Fibroblast of peridontal ligament (primary cell): Measurements from ENCODE around the gene ALK.
"Not testable (repeated sequence)": the region's sequence is repeated elsewhere in the genome, so short reads cannot be mapped to it uniquely, and the experiment has no call there.

Experiments
- DNase-seq: peaks from one replicate; pipeline ENCODE4 v3.0.0-alpha.2; 2010; ENCODE audit errors: extremely low read depth

The ALK gene

DNA sequence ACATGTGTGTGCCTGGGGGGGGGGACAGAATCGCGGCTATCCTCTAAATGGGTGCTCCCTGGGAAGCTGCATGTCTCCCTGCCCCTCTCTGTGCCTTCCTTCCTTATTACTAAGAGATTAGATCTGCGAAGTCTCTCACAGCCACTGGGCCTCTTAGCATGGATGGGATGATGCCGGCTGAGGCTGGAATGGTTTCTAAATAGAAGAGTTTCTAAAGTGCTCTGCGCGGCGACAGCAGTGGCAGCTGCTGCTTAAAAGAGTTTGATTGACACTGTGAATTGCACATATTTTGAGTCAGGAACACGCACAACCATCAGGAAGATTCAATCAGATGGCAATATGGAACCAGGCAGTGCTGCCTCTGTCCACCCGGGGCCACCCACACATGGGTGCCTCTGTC, 642.4 kb downstream of the ALK start:
- no peak for DNase-seq

DNA sequence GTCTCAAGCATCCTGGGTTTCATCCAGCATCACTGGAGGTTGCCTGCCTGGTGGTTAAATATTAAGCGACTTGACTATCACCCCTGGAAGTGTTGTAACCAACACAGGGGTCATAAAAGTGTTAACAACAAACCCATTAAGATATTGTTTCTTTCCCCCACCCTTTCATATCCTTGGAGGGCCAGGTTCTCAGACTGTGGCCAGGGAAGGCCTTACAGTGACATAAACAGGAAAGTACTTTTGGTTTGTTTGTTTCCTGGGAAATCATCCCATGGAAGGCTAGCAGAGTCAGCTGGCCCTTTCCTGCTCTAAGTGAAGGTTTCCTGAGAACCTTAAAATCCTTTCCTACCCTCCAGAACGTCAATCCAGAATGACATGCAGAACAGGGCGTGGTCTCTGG, 645.2 kb downstream of the ALK start:
- no peak for DNase-seq

DNA sequence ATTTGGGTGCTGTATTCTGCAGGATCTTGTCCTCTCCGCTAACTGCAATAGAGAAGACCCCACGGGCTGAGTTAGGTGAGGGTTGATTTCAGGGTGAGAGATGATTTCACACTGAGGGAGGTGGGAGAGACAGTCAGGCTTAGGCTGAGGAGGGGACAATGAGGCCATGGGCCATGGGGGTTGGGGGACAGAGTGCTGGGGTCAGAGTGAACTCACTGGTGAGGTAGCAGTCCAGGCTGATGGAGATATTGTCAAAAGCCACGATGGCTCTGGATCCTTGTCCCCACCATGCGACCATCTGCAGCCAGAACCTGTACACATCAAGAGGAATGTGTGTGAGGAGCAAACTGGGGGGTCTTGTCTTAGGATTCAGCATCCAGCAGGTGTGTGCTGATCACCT, 646.2 kb downstream of the ALK start:
- no peak for DNase-seq

DNA sequence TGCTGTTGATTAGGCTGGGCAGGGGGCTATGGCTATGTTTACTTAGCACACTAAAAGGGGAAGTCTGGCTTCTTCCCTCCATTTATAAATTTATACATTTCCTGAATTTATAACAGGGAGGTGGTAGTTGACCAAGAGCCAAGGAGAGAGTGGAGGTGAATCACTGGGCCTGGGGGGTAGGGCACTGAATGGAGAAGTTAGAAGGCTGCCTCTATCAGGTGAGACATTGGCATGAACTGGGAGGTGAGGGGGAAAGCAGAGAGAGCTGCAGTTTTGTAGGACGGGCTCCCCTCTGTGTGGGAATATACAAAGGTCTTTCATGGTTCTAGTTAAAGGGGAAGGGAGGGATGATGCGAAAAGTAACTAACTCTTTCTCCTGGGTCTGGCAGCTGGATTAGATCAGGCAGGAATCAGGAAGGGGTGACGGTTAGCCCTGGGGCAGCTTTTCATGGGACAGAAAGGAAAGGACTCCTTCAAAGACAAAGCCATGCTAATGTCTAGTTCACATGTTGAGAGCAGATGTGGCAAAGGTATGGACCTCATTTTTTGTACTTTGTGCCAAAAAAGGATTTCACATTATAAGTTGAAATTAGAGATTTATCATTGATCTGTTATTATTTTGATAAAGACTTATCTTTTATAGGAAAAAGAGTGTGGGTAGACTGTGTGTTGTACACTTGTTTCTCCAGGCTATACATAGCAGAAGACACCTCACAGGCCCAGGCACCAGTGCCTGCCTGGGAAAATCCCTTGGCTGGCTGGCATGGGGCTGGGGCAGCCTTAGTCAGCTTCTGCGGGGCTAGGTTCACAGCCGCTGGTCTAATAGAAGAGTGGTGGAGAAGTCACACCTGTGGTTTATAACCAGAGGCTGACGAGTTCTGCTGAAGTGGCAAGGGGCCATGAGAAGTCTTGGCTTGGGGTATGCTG, 647.4 kb downstream of the ALK start:
- DNase-seq, result no peak

DNA sequence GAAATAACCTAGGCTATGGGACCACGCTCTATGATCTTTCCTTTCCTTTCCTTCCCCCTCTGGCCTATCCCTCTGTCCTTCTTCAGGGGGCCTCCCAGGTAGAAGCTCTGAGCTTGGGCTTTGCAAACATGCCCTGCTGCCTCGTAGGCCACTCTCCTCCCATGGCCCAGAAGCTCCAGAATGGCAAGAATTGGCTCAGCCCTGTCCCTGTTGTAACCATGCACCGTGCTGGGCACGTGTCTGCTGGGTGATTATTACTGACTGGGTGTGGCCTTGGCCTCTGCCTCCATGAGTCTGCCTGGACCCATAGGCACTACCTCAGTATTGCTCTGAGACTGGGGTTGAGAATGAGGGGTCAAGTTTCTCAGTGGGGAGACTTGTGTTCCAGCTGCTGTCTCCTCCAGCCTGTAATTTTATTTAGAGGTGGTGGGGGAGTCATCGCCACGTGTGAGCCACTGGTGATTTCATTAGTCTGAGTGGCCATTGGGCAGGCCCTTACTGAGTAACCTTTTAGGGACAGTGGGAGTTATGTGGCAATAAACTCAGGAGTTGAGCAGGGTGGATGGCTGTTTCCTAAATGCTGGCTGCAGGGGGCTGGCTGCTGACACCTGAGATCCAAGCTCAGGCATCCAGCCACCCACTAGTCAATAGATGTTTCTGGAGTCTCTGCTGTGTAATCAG, 648.2 kb downstream of the ALK start:
- no peak for DNase-seq

DNA sequence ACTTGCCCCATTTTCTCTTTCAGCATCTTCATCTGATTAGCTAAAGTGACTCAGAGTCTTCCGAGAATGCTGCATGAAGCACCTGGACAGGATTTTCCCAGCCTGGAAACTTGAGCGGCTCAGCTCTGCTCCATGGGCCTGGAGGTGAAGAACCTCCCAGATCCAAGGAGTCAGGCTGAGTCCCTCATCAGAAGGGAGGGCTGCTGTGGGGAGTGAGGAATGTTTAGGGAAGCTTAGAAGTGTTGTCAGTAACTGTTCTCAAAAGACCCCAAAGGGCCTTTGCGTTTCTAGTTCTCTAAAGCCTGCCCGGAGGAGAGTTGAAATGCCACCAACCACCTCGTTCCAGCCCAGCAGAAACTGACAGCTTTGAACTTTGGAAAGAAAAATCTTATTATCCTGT, 649.1 kb downstream of the ALK start:
- no peak for DNase-seq

DNA sequence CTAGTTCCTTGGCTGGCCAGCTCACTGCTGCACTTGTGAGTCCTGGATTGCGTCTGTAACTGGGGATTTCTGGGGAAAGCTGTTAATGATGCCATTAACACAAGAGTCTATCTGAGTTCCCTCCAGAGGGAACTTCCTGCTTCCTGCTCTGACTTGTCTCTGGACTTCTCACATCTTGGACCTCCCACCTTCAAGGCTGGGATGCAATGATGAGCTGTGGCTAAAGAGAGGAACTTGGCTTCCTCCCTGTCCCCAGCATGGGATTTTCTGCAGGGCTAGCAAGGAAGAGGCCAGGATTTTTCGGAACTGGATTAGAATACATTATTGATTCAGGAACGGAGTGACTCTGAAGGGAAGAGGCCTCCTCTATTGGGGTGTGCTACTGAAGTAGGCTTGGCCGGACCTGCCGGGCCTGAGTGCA, 650.7 kb downstream of the ALK start:
- DNase-seq, result no peak

- DNase-seq, result no peak
These were observed 651.6 kb downstream of the ALK start for GRCh38 chr2:29269765-29270109.

DNA sequence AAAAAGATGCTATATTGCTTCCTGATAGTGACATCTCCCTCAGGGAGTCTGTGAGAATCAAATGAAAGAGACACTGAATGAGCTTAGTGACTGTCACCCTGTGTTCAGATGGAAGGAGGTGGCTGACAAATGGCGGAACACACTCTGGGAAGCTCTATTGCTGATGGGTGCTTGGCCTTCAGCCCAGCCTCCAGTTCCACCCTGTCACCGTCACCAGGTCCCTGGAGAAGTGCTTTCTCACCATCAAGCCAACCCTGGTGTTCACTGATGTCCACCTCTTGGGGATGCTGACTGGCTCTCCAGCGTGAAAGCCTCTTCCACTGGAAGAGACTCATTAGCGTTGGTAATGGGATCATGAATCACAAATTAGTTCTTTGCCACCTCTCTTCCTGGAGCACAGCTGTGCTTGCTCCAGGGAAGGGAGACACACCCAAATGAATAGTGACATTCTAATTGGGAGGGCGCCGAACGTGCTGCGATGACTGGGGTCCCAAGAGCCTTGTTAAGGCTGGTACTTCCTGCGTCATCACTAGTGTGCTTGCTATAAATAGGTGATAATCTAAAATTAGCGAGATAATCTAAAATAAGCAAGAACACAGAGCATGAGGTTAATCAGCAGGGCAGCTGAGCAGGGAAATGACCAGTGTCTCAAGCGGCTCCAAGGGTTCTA, 652.2 kb downstream of the ALK start:
- no peak for DNase-seq

DNA sequence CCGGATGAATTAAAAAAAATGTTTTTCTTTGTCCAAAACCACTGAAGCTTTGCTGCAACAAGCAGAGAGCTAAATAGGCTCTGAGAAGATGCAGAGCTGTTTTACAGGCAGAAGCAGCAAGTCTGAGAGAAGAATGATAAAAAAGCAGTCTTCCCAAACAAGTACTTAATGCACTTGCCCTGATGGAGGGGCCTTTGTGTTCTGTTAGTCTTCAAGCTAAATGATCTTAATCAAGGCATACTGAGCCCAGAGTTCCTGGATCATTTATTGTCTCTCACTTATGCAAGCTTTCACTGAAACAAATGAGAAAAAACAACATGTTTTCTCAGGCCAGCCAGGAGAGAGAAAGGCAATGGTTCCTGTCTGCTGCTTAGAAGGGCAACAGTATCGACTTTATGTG, 653.7 kb downstream of the ALK start:
- DNase-seq, result no peak

GRCh38 chr2:29263886-29264285, 657.5 kb downstream of the ALK start:
- no peak for DNase-seq

DNA sequence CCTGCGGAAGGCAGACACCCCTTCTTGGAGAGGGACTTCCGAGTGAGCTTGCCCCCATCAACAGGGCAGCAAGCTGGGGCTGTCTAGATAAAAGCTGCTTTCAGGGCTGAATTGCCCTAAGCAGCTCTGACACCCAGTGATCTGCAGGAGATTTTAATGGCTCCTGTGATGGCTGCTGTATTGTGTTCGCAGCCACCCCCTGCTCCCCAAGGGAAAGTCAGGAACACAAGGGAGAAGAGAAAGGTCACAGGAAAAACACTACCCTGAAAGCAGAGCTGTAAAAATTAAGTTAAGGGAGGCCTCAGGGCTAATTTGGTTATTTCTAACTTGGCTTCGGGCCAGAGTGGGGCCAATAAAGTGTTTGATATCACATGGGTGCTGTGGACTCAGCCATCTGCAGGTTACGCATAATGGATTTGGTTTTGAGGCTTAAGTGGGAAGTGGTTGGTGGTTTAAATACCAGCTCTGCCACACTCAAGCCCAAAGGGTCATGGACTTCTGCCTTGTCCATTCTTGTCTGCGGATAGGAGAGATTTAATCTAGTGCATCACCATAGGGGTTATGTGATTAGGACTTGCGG, 658.6 kb downstream of the ALK start:
- DNase-seq, result no peak

GRCh38 chr2:29261003-29261402, 660.4 kb downstream of the ALK start:
- DNase-seq, result no peak

DNA sequence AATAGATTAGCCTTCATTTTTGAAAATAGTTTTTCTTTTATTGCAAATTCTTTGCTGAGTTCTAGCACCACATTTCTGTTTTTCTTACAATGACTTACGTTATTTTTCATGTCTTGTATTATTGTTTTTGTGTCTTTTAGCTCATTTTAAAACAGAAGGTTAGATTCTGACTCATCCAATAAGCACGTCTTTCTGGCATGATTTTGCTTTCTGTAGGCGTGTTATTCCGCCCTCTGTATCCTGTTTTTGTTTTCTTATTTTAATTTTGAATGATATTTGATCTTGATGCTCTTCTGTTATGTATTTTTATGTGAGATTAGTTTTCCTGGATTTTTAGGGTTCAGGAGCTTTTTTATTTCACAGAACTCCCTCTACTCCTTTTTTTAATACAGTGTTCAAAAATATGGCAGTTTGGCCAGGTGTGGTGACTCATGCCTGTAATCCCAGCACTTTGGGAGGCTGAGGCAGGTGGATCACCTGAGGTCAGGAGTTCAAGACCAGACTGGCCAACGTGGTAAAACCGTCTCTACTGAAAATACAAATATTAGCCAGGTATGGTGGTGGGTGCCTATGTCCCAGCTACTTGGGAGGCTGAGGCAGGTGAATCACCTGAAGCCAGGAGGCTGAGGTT, 661.1 kb downstream of the ALK start:
- peak; percentile 13 for DNase-seq

GRCh38 chr2:29259221-29259620, 662.2 kb downstream of the ALK start:
- DNase-seq, result no peak

DNA sequence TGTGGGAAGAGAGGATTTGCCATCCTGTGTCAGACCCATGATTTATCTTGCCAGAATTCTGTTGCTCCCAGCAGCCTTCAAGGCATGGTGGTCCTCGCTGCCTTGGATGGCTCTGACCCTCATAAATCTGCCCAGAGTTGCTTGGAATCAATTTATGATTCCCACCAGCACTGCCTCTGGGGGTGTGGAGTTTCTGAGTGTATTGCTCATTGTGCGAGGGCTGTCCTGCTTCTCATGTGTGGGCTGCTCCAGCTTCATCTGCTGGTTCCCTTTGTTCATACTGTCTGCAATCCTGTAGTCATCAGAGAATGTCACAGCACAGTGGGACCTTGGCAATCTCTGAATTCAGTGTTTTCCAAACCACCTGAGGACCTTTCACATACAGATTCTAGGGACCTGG, 666.4 kb downstream of the ALK start:
- no peak for DNase-seq

DNA sequence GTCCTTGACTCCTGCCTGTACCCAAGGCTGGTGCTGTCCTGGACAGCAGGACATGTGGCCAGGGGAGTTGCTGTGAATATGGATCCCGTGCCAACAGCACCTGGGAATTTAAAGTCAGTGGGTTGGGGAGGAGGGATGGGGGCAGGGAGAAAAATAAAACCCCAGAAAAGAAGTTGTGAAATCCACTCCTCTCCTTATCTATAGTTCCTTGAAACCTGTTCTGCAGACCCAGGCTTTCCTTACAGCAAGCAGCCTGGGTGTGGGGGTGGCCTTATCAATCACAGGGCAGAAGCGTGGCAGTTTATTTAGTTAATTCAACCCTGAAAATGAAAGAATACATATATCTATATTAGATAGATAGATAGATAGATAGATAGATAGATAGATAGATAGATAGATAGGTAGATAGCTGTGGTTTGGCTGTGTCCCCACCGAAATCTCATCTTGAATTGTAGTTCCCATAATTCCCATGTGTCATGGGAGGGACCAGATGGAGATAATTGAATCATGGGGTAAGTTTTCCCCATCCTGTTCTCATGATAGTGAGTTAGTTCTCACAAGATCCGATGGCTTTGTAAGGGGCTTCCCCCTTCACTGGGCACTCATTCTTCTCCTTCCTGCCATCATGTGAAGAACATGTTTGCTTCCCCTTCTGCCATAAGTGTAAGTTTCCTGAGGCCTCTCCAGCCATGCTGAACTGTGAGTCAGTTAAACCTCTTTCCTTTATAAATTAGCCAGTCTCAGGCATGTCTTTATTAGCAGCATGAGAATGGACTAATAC, 667.7 kb downstream of the ALK start:
- DNase-seq, result not testable (repeated sequence)

GRCh38 chr2:29253026-29253425, 668.4 kb downstream of the ALK start:
- DNase-seq, result no peak

- no peak for DNase-seq
These were observed 670.0 kb downstream of the ALK start for GRCh38 chr2:29251406-29251805.

DNA sequence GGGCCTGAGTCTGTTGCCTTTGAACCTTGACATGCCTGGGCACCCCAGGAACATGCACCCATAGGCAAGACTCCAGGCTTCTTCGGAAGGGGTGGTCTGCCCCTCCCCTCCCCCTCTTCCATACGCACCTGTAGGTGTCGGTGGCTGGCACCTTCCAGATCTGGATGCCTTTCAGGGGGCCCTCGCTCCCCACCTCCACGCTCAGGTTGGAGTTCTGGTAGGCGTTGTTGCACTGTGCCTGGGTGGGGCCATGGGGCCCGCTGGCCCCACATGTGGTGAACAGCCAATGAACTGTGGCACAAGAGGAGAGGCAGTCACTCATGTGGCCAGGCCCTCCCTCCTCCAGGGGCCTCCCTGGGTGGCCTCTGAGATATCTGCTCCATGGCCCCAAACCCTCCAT, 670.4 kb downstream of the ALK start:
- no peak for DNase-seq

- DNase-seq, result no peak
These were observed 671.6 kb downstream of the ALK start for GRCh38 chr2:29249666-29250253.
